ENCODE results near the gene RPS6KA2. TPM values are rescaled to one million over a fixed set of nuclear protein-coding genes. Genes with fewer than 3 reads are reported as not detected.

RPS6KA2 gene
- total and polyA plus RNA-seq, 2 experiments from 2014 or later: 19.3 to 24.0 TPM

DNA sequence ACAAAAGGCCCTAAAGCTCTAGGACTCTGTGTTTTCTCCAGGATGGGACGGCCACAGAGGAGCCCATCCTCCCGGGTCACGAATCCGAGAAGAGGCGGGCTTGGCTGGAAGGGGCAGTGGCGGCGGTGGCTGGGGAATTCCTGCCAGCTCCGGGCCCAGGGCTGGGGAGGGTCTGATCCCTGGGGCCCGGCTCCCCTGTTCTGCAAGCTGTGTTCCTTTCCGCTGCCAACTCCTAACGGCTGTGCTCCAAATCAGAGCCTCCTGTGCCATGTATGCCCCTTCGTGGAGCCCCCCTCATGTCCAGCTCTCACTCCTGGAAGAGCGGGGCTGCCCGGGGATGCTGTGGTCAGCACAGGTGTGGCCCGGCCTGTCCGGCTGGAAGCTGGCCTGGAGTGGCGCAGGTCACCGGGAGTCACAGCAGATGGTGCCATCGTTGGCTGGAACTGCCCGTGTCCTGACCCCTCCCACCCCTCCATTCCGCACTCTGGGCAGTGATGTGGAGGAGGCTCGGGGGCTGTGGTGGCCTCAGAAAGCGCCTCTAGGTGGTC lies 156.1 kb downstream of the RPS6KA2 start:
- Histone ChIP-seq H3K4me1 (ENCODE audit: low read depth) (no peaks in the 10 kb centered on the region), H3K9me3 (ENCODE audit: low read depth) (no peaks in the 10 kb centered on the region), H3K27ac (no peak overlapping the region), H3K4me3 (no peak overlapping the region), H3K36me3 (no peaks in the 10 kb centered on the region), H3K27me3 (no peaks in the 10 kb centered on the region)
- TF ChIP-seq CTCF (IDR thresholded peaks at IDR 0.05; ENCODE audit: low read depth, low read length): no peak
- DNase-seq (ENCODE audit: low read depth in 1 of 2, low spot score in 1 of 2): no peak

DNA sequence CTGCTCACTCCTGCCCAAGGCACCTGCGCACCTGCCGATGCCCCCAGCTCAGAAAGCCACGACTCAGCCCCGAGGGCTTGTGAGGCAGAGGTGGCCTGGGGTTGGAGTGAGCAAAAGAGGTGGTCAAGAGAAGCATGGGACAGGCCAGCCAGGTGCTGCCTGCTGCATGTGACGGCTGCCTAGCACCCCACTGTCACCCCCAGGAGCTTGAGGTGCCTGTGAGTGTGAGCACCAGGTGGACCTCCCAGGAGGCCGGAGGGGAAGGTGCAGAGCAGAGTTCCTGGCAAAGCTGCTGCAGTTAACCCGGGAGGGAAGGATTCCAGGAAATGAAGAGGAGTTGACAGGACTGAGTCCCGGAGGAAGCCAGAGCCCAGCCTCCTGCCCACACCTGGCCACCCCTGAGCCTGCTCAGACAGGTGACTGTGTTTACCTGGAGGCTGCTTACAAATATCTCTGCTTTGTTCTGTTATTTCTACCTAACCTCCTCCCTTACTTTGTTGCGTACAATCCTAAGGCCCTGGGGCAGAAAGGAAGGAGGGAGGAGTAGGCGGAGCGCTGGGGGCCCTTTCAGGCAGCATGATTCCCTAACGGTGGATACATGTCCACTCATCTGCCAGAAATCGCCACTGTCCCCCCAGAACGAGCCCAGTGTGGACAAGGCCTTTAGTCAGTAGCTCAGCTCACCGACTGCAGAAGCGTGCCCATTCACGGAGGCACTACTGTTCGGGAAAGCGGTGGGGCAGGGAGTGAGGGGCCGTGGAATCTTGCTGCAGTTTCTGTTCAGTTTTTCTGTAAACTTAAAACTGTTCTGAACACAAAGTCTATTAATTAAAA lies 156.8 kb downstream of the RPS6KA2 start:
- H3K4me3 ChIP-seq: no peak overlapping the region
- TF ChIP-seq CTCF (IDR thresholded peaks at IDR 0.05; ENCODE audit: low read depth, low read length): no peak

GRCh38 chr6:166469426-166469961 lies 157.6 kb downstream of the RPS6KA2 start:
- no peaks in the 10 kb centered on the region for H3K9me3 ChIP-seq (ENCODE audit: low read depth)
- no peak for TF ChIP-seq CTCF (IDR thresholded peaks at IDR 0.05; ENCODE audit: low read depth, low read length)
- no peak for DNase-seq (ENCODE audit: low read depth in 1 of 2, low spot score in 1 of 2)
- H3K4me1 ChIP-seq (ENCODE audit: low read depth): no peaks in the 10 kb centered on the region
- H3K27ac ChIP-seq: no peak overlapping the region
- no peaks in the 10 kb centered on the region for H3K27me3 ChIP-seq
- H3K4me3 ChIP-seq: no peak overlapping the region
- H3K36me3 ChIP-seq: no peaks in the 10 kb centered on the region

More for the DNA sequence above, 156.8 kb downstream of the RPS6KA2 start:
- Histone ChIP-seq H3K27me3 (no peaks in the 10 kb centered on the region), H3K27ac (no peak overlapping the region), H3K36me3 (no peaks in the 10 kb centered on the region), H3K9me3 (ENCODE audit: low read depth) (no peaks in the 10 kb centered on the region), H3K4me1 (ENCODE audit: low read depth) (no peaks in the 10 kb centered on the region)
- no peak for DNase-seq (ENCODE audit: low read depth in 1 of 2, low spot score in 1 of 2)

DNA sequence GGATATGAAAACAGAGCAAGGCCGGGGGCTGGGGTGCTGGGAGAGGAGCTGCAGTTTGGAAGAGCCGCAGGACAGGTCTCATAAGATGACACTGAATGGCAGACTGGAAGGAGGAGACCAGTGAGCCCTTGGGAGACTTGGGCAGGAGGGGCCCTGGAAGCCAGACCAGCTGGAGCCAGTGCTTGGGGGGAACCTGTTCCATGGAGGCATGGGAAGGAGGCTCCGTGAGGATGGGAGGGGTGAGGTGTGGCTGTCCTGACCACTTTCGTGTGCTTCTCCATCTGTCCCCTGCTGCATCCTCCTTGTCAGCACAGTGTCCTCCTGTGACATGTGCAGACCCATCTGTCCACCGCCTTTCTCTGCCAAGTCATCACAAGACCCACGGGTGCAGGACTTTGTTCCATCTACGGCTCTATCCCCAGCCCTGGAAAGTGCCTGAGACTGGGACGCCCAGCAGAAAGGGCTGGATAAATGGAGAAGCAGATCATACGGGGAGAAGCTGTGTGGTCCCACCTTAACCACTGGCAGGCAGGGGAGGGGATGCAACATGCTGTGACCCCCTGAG lies 159.5 kb downstream of the RPS6KA2 start:
- H3K27me3 ChIP-seq: no peaks in the 10 kb centered on the region
- H3K36me3 ChIP-seq: no peaks in the 10 kb centered on the region
- H3K9me3 ChIP-seq (ENCODE audit: low read depth): no peaks in the 10 kb centered on the region
- H3K27ac ChIP-seq: no peak overlapping the region
- DNase-seq (ENCODE audit: low read depth in 1 of 2, low spot score in 1 of 2): no peak
- H3K4me3 ChIP-seq: no peak overlapping the region
- no peak for TF ChIP-seq CTCF (IDR thresholded peaks at IDR 0.05; ENCODE audit: low read depth, low read length)
- no peaks in the 10 kb centered on the region for H3K4me1 ChIP-seq (ENCODE audit: low read depth)

GRCh38 chr6:166466178-166467122 lies 160.6 kb downstream of the RPS6KA2 start:
- H3K9me3 ChIP-seq (ENCODE audit: low read depth): no peaks in the 10 kb centered on the region
- no peak overlapping the region for H3K4me3 ChIP-seq
- H3K27ac ChIP-seq: no peak overlapping the region
- H3K27me3 ChIP-seq: no peaks in the 10 kb centered on the region
- no peak for TF ChIP-seq CTCF (IDR thresholded peaks at IDR 0.05; ENCODE audit: low read depth, low read length)
- peak; percentile 17 to 81 for DNase-seq (ENCODE audit: low read depth in 1 of 2, low spot score in 1 of 2)
- H3K4me1 ChIP-seq (ENCODE audit: low read depth): no peaks in the 10 kb centered on the region
- no peaks in the 10 kb centered on the region for H3K36me3 ChIP-seq
